ENCODE data around the gene KLHL29.

KLHL29 gene

DNA sequence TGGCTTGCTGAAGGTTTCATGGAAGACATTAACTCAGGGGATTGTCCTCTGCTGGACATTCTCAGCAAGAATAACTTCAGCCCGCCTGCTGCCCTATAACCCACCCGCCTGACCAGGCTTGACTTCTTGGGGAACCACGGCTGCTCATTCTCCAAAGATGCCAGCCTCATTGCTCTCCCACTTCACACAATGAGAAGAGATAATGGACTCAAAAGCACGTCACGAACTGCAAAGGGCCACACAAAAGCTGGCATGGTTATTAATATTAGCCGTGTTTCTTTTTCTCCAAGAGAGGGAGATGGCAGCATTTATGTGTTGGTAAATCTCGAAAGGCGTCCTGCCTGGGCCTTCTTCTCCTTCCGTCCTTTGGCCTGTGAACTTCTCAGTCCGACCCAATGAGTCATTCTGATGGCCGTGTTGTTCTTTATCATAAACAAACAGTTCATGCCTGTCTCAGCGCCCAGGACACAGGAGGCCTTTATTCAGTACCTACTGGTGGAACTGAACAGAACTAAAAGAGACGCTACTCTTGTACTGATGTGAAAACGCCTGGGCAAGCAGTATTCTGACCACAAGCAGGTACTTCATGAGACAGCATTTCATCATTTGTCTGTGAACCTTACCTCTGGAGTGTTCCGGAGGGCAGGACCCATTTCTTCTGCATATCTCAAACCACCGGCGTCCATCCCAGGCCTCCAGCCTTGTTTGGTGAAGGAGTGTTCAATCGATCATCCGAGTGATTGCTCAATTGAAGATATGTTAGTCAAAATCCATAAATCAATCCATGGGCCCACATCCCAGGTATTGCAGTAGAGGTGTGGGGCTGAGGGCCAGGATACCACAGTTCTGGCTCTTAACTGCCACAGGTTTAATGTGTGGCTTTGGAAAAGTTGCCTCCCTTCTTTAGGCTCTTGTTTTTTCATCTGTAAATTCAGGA, 25.1 kb upstream of the KLHL29 start:
- TF ChIP-seq CTCF (IDR thresholded peaks at IDR 0.05; ENCODE audit: insufficient read depth, low read length): no peak
- TF ChIP-seq, protein P1, sequence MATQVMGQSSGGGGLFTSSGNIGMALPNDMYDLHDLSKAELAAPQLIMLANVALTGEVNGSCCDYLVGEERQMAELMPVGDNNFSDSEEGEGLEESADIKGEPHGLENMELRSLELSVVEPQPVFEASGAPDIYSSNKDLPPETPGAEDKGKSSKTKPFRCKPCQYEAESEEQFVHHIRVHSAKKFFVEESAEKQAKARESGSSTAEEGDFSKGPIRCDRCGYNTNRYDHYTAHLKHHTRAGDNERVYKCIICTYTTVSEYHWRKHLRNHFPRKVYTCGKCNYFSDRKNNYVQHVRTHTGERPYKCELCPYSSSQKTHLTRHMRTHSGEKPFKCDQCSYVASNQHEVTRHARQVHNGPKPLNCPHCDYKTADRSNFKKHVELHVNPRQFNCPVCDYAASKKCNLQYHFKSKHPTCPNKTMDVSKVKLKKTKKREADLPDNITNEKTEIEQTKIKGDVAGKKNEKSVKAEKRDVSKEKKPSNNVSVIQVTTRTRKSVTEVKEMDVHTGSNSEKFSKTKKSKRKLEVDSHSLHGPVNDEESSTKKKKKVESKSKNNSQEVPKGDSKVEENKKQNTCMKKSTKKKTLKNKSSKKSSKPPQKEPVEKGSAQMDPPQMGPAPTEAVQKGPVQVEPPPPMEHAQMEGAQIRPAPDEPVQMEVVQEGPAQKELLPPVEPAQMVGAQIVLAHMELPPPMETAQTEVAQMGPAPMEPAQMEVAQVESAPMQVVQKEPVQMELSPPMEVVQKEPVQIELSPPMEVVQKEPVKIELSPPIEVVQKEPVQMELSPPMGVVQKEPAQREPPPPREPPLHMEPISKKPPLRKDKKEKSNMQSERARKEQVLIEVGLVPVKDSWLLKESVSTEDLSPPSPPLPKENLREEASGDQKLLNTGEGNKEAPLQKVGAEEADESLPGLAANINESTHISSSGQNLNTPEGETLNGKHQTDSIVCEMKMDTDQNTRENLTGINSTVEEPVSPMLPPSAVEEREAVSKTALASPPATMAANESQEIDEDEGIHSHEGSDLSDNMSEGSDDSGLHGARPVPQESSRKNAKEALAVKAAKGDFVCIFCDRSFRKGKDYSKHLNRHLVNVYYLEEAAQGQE (IDR thresholded peaks at IDR 0.05; ENCODE audit: insufficient replicate concordance, low read depth): no peak
- no peak overlapping the region for H3K4me3 ChIP-seq (replicated peaks; ENCODE audit: insufficient read depth, low read length)
- H3K27ac ChIP-seq (replicated peaks): no peak overlapping the region
- H3K27me3 ChIP-seq (ENCODE audit: insufficient read depth, poor library complexity, severe bottlenecking): no peaks in the 10 kb centered on the region
- no peak for DNase-seq (ENCODE audit: low read depth in 1 of 2, low spot score in 1 of 2)

- Histone ChIP-seq H3K27me3 (ENCODE audit: insufficient read depth, poor library complexity, severe bottlenecking) (no peaks in the 10 kb centered on the region), H3K4me3 (replicated peaks; ENCODE audit: insufficient read depth, low read length) (no peak overlapping the region), H3K27ac (replicated peaks) (no peak overlapping the region)
- DNase-seq (ENCODE audit: low read depth in 1 of 2, low spot score in 1 of 2): no peak
- TF ChIP-seq CTCF (IDR thresholded peaks at IDR 0.05; ENCODE audit: insufficient read depth, low read length) (no peak), GABPA (IDR thresholded peaks at IDR 0.05; ENCODE audit: low read depth) (no peak)
Measured at GRCh38 chr2:23360571-23361125, 24.3 kb upstream of the KLHL29 start.

GRCh38 chr2:23361152-23361551, 23.8 kb upstream of the KLHL29 start:
- H3K4me3 ChIP-seq (replicated peaks; ENCODE audit: insufficient read depth, low read length): no peak overlapping the region
- TF ChIP-seq CTCF (IDR thresholded peaks at IDR 0.05; ENCODE audit: insufficient read depth, low read length) (no peak), POLR2AphosphoS5 (IDR thresholded peaks at IDR 0.05; ENCODE audit: low read depth) (no peak), SPI1 (IDR thresholded peaks at IDR 0.05; ENCODE audit: borderline replicate concordance, low read depth) (no peak), GABPA (IDR thresholded peaks at IDR 0.05; ENCODE audit: low read depth) (no peak)
- TF ChIP-seq, protein P1 (IDR thresholded peaks at IDR 0.05; ENCODE audit: insufficient replicate concordance, low read depth): no peak
- no peak overlapping the region for H3K27ac ChIP-seq (replicated peaks)
- H3K27me3 ChIP-seq (ENCODE audit: insufficient read depth, poor library complexity, severe bottlenecking): no peaks in the 10 kb centered on the region
- no peak for DNase-seq (ENCODE audit: low read depth in 1 of 2, low spot score in 1 of 2)

All from HL-60 (cell line).